ENCODE results near the gene CTLA4.
A peak's percentile ranks its signal among the peaks of the same experiment; 100 is the strongest.

The CTLA4 gene

DNA sequence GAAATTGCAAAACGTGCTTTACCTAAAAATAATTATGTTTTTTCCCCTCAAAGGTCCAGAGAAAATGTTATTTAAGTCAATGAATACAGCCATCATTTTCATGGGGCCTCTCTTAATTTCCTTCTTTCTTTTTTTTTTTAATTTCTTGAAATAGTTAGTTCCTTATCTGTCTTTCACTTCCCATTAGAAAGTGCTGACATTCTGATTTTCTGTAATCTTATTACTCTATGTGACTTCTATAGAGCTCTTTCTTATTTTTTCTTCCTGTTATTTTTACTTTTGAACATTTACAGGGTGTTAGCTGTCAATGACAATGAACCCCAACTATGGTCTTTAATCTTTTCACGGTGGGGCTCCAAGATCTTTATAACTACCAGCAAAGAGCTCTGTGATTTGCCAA is 30.0 kb downstream of the CTLA4 start:
- POLR2A ChIA-PET = interaction anchor here (0.6 to 0.7 kb wide), 2 partner anchors 19 to 1323 kb away, joined by 3 to 6 read pairs; no protein-coding TSS in a partner anchor
- WGBS (ENCODE audit: insufficient coverage) = 70% methylated on average over 1 of the region's 2 CpGs
- no peaks in the 10 kb centered on the region for H3K36me3 ChIP-seq (ENCODE audit: control insufficient read depth in 4 of 4, insufficient read depth in 4 of 4, low read length in 3 of 4)
- no peak overlapping the region for H3K27ac ChIP-seq (ENCODE audit: insufficient read depth in 1 of 2, low read depth in 1 of 2, low read length in 2 of 2, poor library complexity in 1 of 2, severe bottlenecking in 2 of 2)
- peaks cover 0 to 3% (median 0%) of the 10 kb centered on the region in 4 experiments for H3K4me1 ChIP-seq (ENCODE audit: control extremely low read depth in 1 of 4, control insufficient read depth in 4 of 4, insufficient read depth in 4 of 4, low read length in 3 of 4)
- no peaks in the 10 kb centered on the region for H3K27me3 ChIP-seq (replicated peaks in 2 of 5; ENCODE audit: control insufficient read depth in 4 of 5, insufficient read depth in 5 of 5, low read length in 4 of 5)
- no peak overlapping the region for H3K4me3 ChIP-seq (ENCODE audit: control insufficient read depth in 1 of 7, extremely low read depth in 1 of 7, insufficient read depth in 4 of 7, low read depth in 2 of 7, low read length in 6 of 7)
- CTCF ChIA-PET = no interaction called here
- peaks cover 0 to 9% (median 3%) of the 10 kb centered on the region in 5 experiments for H3K9me3 ChIP-seq (ENCODE audit: control extremely low read depth in 1 of 5, control insufficient read depth in 4 of 5, insufficient read depth in 2 of 5, low read depth in 1 of 5, low read length in 4 of 5)
- no peak for DNase-seq

DNA sequence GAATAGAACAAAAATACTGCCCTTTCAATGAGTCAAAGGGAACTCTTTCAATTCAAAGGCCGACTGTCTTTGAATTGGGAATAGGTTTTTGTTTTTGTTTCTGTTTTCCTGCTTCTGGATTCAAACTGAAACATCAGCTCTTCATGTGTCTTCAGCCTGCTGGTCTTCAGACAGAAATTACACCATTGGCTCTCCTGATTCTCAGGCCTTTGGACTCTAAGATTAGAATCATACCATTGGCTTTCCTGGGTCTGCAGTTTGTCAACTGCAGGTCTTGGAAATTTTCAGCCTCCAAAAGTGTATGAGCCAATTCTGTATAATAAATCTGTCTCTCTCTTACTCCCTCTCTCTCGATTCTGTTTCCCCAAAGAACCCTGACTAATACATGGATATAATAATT is 31.1 kb downstream of the CTLA4 start:
- POLR2A ChIA-PET = no interaction called here

DNA sequence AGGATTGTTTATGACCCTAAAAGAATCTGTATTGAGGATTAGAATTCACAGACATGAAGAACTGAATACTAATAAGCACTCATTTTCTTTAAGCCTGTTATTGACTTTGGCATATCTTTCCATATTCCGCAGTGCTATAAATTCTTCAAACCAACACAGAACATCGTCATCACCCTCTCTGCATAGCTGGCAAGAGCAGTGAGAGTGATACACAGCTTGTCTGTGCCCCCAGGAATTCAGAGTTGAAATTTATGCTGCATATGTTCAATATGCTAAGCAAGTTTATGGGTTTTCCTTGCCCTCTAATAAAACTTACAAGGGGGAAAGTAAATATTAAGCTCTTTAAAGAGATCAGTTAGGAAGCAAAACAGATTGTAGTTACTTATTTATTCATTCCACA is 32.7 kb downstream of the CTLA4 start:
- Histone ChIP-seq H3K4me1 (ENCODE audit: control extremely low read depth in 1 of 4, control insufficient read depth in 4 of 4, insufficient read depth in 4 of 4, low read length in 3 of 4) (peaks cover 0 to 3% (median 0%) of the 10 kb centered on the region in 4 experiments), H3K4me3 (ENCODE audit: control insufficient read depth in 1 of 7, extremely low read depth in 1 of 7, insufficient read depth in 4 of 7, low read depth in 2 of 7, low read length in 6 of 7) (no peak overlapping the region), H3K27ac (ENCODE audit: insufficient read depth in 1 of 2, low read depth in 1 of 2, low read length in 2 of 2, poor library complexity in 1 of 2, severe bottlenecking in 2 of 2) (no peak overlapping the region), H3K27me3 (replicated peaks in 2 of 5; ENCODE audit: control insufficient read depth in 4 of 5, insufficient read depth in 5 of 5, low read length in 4 of 5) (no peaks in the 10 kb centered on the region), H3K36me3 (ENCODE audit: control insufficient read depth in 4 of 4, insufficient read depth in 4 of 4, low read length in 3 of 4) (no peaks in the 10 kb centered on the region), H3K9me3 (ENCODE audit: control extremely low read depth in 1 of 5, control insufficient read depth in 4 of 5, insufficient read depth in 2 of 5, low read depth in 1 of 5, low read length in 4 of 5) (peaks cover 0 to 16% (median 6%) of the 10 kb centered on the region in 5 experiments)
- DNase-seq = no peak
- CTCF ChIA-PET = interaction anchor here (2.0 kb wide), 1 partner anchor 9 kb away, joined by 6 read pairs; no protein-coding TSS in a partner anchor
- POLR2A ChIA-PET = no interaction called here
- no CpG with 5 or more reads among the region's 2 CpGs for WGBS (ENCODE audit: insufficient coverage)

More for the DNA sequence above, 31.1 kb downstream of the CTLA4 start:
- no CpG with 5 or more reads among the region's 2 CpGs for WGBS (ENCODE audit: insufficient coverage)
- H3K4me1 ChIP-seq (ENCODE audit: control extremely low read depth in 1 of 4, control insufficient read depth in 4 of 4, insufficient read depth in 4 of 4, low read length in 3 of 4) = peaks cover 0 to 3% (median 0%) of the 10 kb centered on the region in 4 experiments
- H3K27ac ChIP-seq (ENCODE audit: insufficient read depth in 1 of 2, low read depth in 1 of 2, low read length in 2 of 2, poor library complexity in 1 of 2, severe bottlenecking in 2 of 2) = no peak overlapping the region
- no peaks in the 10 kb centered on the region for H3K27me3 ChIP-seq (replicated peaks in 2 of 5; ENCODE audit: control insufficient read depth in 4 of 5, insufficient read depth in 5 of 5, low read length in 4 of 5)
- CTCF ChIA-PET = interaction anchor here (1.3 kb wide), 1 partner anchor 85 kb away, joined by 3 read pairs; no protein-coding TSS in a partner anchor
- H3K4me3 ChIP-seq (ENCODE audit: control insufficient read depth in 1 of 7, extremely low read depth in 1 of 7, insufficient read depth in 4 of 7, low read depth in 2 of 7, low read length in 6 of 7) = no peak overlapping the region
- DNase-seq = no peak
- H3K36me3 ChIP-seq (ENCODE audit: control insufficient read depth in 4 of 4, insufficient read depth in 4 of 4, low read length in 3 of 4) = no peaks in the 10 kb centered on the region
- H3K9me3 ChIP-seq (ENCODE audit: control extremely low read depth in 1 of 5, control insufficient read depth in 4 of 5, insufficient read depth in 2 of 5, low read depth in 1 of 5, low read length in 4 of 5) = peaks cover 0 to 16% (median 6%) of the 10 kb centered on the region in 5 experiments

DNA sequence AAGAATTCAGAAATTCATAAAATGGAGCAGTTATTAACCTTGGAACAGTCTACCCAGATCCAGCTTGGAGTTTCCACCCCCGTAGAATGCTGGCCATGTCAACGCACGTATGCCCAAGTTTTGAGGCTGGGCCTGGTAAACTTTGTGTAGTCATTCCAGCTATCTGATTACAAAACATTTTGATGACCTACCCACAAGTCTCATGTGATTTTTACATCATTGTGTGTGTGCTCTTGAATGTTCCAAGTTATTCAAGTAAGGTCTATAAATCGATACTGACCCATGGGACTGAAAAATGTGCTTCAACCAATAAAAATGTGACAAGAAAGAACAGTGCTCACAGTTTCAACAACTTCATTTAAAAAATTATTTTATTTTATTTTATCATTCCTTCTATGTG is 36.5 kb downstream of the CTLA4 start:
- no peaks in the 10 kb centered on the region for H3K27me3 ChIP-seq (replicated peaks in 2 of 5; ENCODE audit: control insufficient read depth in 4 of 5, insufficient read depth in 5 of 5, low read length in 4 of 5)
- no peak for DNase-seq
- ChIA-PET POLR2A (no interaction called here), CTCF (no interaction called here)
- H3K27ac ChIP-seq (ENCODE audit: insufficient read depth in 1 of 2, low read depth in 1 of 2, low read length in 2 of 2, poor library complexity in 1 of 2, severe bottlenecking in 2 of 2) = no peak overlapping the region
- no peak overlapping the region for H3K4me3 ChIP-seq (ENCODE audit: control insufficient read depth in 1 of 7, extremely low read depth in 1 of 7, insufficient read depth in 4 of 7, low read depth in 2 of 7, low read length in 6 of 7)
- H3K36me3 ChIP-seq (ENCODE audit: control insufficient read depth in 4 of 4, insufficient read depth in 4 of 4, low read length in 3 of 4) = no peaks in the 10 kb centered on the region
- 100% methylated on average over 3 of the region's 4 CpGs for WGBS (ENCODE audit: insufficient coverage)
- peaks cover 0 to 16% (median 6%) of the 10 kb centered on the region in 5 experiments for H3K9me3 ChIP-seq (ENCODE audit: control extremely low read depth in 1 of 5, control insufficient read depth in 4 of 5, insufficient read depth in 2 of 5, low read depth in 1 of 5, low read length in 4 of 5)
- peaks cover 0 to 3% (median under 1%) of the 10 kb centered on the region in 4 experiments for H3K4me1 ChIP-seq (ENCODE audit: control extremely low read depth in 1 of 4, control insufficient read depth in 4 of 4, insufficient read depth in 4 of 4, low read length in 3 of 4)

DNA sequence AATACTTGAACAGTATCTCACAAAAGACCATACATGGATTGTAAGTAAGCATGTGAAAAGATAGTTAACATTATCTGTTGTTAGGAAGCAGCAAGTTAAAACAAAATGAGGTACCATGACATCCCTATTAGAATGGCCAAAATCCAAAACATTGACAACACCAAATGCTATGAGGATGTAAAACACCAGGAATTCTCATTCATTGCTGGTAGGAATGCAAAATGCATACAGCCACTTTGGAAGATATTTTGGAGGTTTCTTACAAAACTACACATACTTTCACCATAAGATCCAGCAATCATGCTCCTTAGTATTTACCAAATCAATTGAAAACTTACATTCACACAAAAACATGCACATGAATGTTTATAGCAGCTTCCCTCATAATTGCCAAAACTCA is 38.1 kb downstream of the CTLA4 start:
- DNase-seq = no peak
- CTCF ChIA-PET = no interaction called here
- no peaks in the 10 kb centered on the region for H3K36me3 ChIP-seq (ENCODE audit: control insufficient read depth in 4 of 4, insufficient read depth in 4 of 4, low read length in 3 of 4)
- H3K27me3 ChIP-seq (replicated peaks in 2 of 5; ENCODE audit: control insufficient read depth in 4 of 5, insufficient read depth in 5 of 5, low read length in 4 of 5) = no peaks in the 10 kb centered on the region
- H3K27ac ChIP-seq (ENCODE audit: insufficient read depth in 1 of 2, low read depth in 1 of 2, low read length in 2 of 2, poor library complexity in 1 of 2, severe bottlenecking in 2 of 2) = no peak overlapping the region
- no peak overlapping the region for H3K4me3 ChIP-seq (ENCODE audit: control insufficient read depth in 1 of 7, extremely low read depth in 1 of 7, insufficient read depth in 4 of 7, low read depth in 2 of 7, low read length in 6 of 7)
- H3K9me3 ChIP-seq (ENCODE audit: control extremely low read depth in 1 of 5, control insufficient read depth in 4 of 5, insufficient read depth in 2 of 5, low read depth in 1 of 5, low read length in 4 of 5) = peaks cover 0 to 16% (median 6%) of the 10 kb centered on the region in 5 experiments
- H3K4me1 ChIP-seq (ENCODE audit: control extremely low read depth in 1 of 4, control insufficient read depth in 4 of 4, insufficient read depth in 4 of 4, low read length in 3 of 4) = peaks cover 0 to 5% (median 3%) of the 10 kb centered on the region in 4 experiments
- POLR2A ChIA-PET = no interaction called here

DNA sequence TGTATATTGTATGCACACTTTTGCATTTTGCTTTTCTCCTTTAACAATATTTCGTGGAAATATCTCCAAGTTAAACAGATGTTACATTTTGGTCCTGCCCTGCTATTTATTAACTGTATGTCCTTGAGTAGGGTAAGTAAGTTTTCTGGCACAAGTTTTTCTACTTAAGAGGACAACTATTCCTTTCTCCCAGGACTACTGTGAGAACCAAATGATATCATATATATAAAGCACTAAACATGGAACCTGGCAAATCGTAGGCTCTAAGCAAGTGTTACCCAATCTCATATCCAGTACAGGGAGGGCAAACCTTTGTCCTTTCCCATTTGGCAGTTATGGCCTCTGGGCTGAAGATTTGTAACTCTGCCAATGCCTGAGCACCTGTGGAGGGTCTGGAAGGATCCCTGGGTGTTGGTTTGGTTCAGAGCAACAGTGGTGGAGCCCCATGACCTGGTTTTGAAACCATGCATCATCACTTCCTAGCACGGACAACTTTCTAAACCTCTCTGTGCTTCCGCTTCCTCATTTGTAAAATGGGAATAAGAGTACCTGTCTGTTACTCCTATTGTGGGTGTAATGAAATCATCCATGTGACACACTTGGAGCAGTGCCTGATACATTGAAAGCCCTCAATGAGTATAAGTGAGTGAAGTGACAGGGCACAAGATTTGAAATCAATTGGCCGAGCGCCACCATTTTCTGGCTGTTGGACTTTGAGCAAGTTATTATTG is 40.7 kb downstream of the CTLA4 start:
- no peak overlapping the region for H3K27ac ChIP-seq (ENCODE audit: insufficient read depth in 1 of 2, low read depth in 1 of 2, low read length in 2 of 2, poor library complexity in 1 of 2, severe bottlenecking in 2 of 2)
- peak in 1 of 3 donors; percentile 6 for DNase-seq
- H3K9me3 ChIP-seq (ENCODE audit: control extremely low read depth in 1 of 5, control insufficient read depth in 4 of 5, insufficient read depth in 2 of 5, low read depth in 1 of 5, low read length in 4 of 5) = peaks cover 0 to under 1% (median 0%) of the 10 kb centered on the region in 5 experiments
- CTCF ChIA-PET = interaction anchor here (0.8 to 2.2 kb wide), 2 partner anchors 8 to 94 kb away, joined by 3 to 6 read pairs; no protein-coding TSS in a partner anchor
- no peaks in the 10 kb centered on the region for H3K27me3 ChIP-seq (replicated peaks in 2 of 5; ENCODE audit: control insufficient read depth in 4 of 5, insufficient read depth in 5 of 5, low read length in 4 of 5)
- H3K4me1 ChIP-seq (ENCODE audit: control extremely low read depth in 1 of 4, control insufficient read depth in 4 of 4, insufficient read depth in 4 of 4, low read length in 3 of 4) = peaks cover 0 to 5% (median 3%) of the 10 kb centered on the region in 4 experiments
- POLR2A ChIA-PET = no interaction called here
- no peak overlapping the region for H3K4me3 ChIP-seq (ENCODE audit: control insufficient read depth in 1 of 7, extremely low read depth in 1 of 7, insufficient read depth in 4 of 7, low read depth in 2 of 7, low read length in 6 of 7)
- WGBS (ENCODE audit: insufficient coverage) = 88% methylated on average over 1 of the region's 6 CpGs
- no peaks in the 10 kb centered on the region for H3K36me3 ChIP-seq (ENCODE audit: control insufficient read depth in 4 of 4, insufficient read depth in 4 of 4, low read length in 3 of 4)

DNA sequence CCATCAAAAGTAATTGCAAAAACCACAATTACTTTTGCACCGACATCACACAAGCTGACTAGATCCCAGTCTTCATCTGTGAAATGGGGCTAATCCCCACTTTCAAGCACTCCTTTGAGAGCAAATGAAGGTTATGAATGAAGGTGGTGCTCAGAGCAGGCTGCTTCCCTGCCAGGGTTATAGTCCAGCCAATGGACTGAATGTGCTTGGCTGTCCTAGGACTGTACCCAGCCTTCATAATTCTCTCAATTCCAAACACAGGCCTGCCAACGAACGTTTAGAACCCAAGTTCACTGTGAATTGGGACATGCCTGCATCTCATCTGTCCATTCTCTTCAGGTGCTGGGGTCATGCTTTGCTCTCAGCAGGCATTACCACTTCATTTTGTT is 41.2 kb downstream of the CTLA4 start:
- no CpG with 5 or more reads among the region's 3 CpGs for WGBS (ENCODE audit: insufficient coverage)
- no peak overlapping the region for H3K4me3 ChIP-seq (ENCODE audit: control insufficient read depth in 1 of 7, extremely low read depth in 1 of 7, insufficient read depth in 4 of 7, low read depth in 2 of 7, low read length in 6 of 7)
- H3K27ac ChIP-seq (ENCODE audit: insufficient read depth in 1 of 2, low read depth in 1 of 2, low read length in 2 of 2, poor library complexity in 1 of 2, severe bottlenecking in 2 of 2) = no peak overlapping the region
- ChIA-PET CTCF (interaction anchor here (0.8 to 2.2 kb wide), 3 partner anchors 9 to 94 kb away, joined by 3 to 6 read pairs (median 3); no protein-coding TSS in a partner anchor), POLR2A (interaction anchor here (0.7 kb wide), 1 partner anchor 92 kb away, joined by 3 read pairs; no protein-coding TSS in a partner anchor)
- H3K4me1 ChIP-seq (ENCODE audit: control extremely low read depth in 1 of 4, control insufficient read depth in 4 of 4, insufficient read depth in 4 of 4, low read length in 3 of 4) = peaks cover 0 to 6% (median 3%) of the 10 kb centered on the region in 4 experiments
- DNase-seq = no peak
- H3K27me3 ChIP-seq (replicated peaks in 2 of 5; ENCODE audit: control insufficient read depth in 4 of 5, insufficient read depth in 5 of 5, low read length in 4 of 5) = no peaks in the 10 kb centered on the region
- no peaks in the 10 kb centered on the region for H3K36me3 ChIP-seq (ENCODE audit: control insufficient read depth in 4 of 4, insufficient read depth in 4 of 4, low read length in 3 of 4)
- no peaks in the 10 kb centered on the region for H3K9me3 ChIP-seq (ENCODE audit: control extremely low read depth in 1 of 5, control insufficient read depth in 4 of 5, insufficient read depth in 2 of 5, low read depth in 1 of 5, low read length in 4 of 5)
